Measurements from ENCODE around the gene RC3H2. TPM values are rescaled to one million over a fixed set of nuclear protein-coding genes. Genes with fewer than 3 reads are reported as not detected.
A peak's percentile ranks its signal among the peaks of the same experiment; 100 is the strongest.

Gene RC3H2
- total and polyA plus RNA-seq, 10 of the 15 experiments (the other 5 are each of a cell fraction or from before 2014, with no cell fraction given) = 7.2 to 25.5 (median 16.1) TPM

DNA sequence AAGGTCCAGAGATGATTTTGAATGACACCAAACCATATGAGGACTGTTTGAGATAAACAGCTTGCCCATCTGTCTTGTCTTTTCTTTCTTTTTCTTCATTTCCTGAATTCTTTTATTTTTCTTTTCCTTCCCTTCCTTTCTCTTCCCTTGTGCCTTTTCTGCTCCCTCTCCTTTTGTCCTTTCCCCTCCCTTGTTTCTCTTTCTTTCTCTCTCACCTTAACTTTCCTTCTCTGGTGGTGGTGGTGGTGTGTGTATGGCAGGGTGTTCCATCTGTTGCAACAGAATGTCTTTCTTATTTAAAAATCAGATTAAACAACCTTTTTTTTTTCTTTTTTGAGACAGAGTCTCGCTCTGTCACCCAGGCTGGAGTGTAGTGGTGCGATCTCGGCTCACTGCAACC is 73.0 kb downstream of the RC3H2 start:
- DNase-seq (ENCODE audit: low read depth, low spot score) (no peak), FAIRE-seq (no peak), ATAC-seq (no peak)
- no TSS peak for BruUV-seq (replicated peaks)
- no peaks in the 10 kb centered on the region for H3K36me3 ChIP-seq (ENCODE audit: control insufficient read depth in 2 of 2, insufficient read depth in 2 of 2, low read length in 1 of 2)
- intact Hi-C loops (cut with micrococcal nuclease; ENCODE audit: unreplicated experiment) (loop anchor here (10.0 kb wide), 1 partner anchor 513 kb away; no protein-coding TSS in a partner anchor), in situ Hi-C loops (cut with MboI) (no loop called here)
- no peak overlapping the region for H3K9ac ChIP-seq (ENCODE audit: control insufficient read depth, insufficient read depth, low read length)
- WGBS (ENCODE audit: insufficient coverage, insufficient replicate concordance, low lambda C conversion rate, missing lambda C conversion rate) = 93% methylated on average over 2 of the region's 3 CpGs
- no peaks in the 10 kb centered on the region for H4K20me1 ChIP-seq (ENCODE audit: control insufficient read depth, insufficient read depth)
- peaks cover 8% of the 10 kb centered on the region for H3K79me2 ChIP-seq (ENCODE audit: control insufficient read depth, insufficient read depth, low read length)
- ChIA-PET SMC1A (ENCODE audit: uncharacterized antibody, unreplicated experiment) (interaction anchor here (1.0 kb wide), 1 partner anchor 65 kb away, joined by 4 read pairs; no protein-coding TSS in a partner anchor), CTCF (no interaction called here), POLR2A (interaction anchor here (0.6 kb wide), 1 partner anchor 67 kb away, joined by 4 read pairs; no protein-coding TSS in a partner anchor), RAD21 (ENCODE audit: unreplicated experiment) (no interaction called here)
- peak overlapping the region; percentile 17; the same call in 1 of the 2 replicates for H2AFZ ChIP-seq (ENCODE audit: control insufficient read depth, low read depth, low read length)
- H3K9me3 ChIP-seq (replicated peaks; ENCODE audit: control insufficient read depth, insufficient read depth, low read length) = no peaks in the 10 kb centered on the region
- no peak overlapping the region for H3K4me2 ChIP-seq (ENCODE audit: control insufficient read depth, insufficient read depth)
- H3K27ac ChIP-seq (ENCODE audit: control insufficient read depth, insufficient read depth) = no peak overlapping the region
- peaks cover 4% of the 10 kb centered on the region for H3K4me1 ChIP-seq (ENCODE audit: control insufficient read depth, insufficient read depth, low read length)
- no peaks in the 10 kb centered on the region for H3K27me3 ChIP-seq (replicated peaks in 1 of 2; ENCODE audit: control insufficient read depth in 2 of 2, insufficient read depth in 2 of 2, low read length in 1 of 2)
- H3K4me3 ChIP-seq = no peak overlapping the region
- no peak for TF ChIP-seq POU2F2 (IDR thresholded peaks at IDR 0.05; ENCODE audit: borderline replicate concordance, low read depth, low read length)
- TF ChIP-seq, protein P1, sequence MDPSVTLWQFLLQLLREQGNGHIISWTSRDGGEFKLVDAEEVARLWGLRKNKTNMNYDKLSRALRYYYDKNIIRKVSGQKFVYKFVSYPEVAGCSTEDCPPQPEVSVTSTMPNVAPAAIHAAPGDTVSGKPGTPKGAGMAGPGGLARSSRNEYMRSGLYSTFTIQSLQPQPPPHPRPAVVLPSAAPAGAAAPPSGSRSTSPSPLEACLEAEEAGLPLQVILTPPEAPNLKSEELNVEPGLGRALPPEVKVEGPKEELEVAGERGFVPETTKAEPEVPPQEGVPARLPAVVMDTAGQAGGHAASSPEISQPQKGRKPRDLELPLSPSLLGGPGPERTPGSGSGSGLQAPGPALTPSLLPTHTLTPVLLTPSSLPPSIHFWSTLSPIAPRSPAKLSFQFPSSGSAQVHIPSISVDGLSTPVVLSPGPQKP (IDR thresholded peaks at IDR 0.05; ENCODE audit: low read depth, low read length) = no peak
- no peak for TF ChIP-seq POLR2AphosphoS2 (IDR thresholded peaks at IDR 0.05; ENCODE audit: low read depth, low read length)
- TF ChIP-seq, protein P2, sequence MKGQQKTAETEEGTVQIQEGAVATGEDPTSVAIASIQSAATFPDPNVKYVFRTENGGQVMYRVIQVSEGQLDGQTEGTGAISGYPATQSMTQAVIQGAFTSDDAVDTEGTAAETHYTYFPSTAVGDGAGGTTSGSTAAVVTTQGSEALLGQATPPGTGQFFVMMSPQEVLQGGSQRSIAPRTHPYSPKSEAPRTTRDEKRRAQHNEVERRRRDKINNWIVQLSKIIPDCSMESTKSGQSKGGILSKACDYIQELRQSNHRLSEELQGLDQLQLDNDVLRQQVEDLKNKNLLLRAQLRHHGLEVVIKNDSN (IDR thresholded peaks at IDR 0.05; ENCODE audit: borderline replicate concordance, extremely low read length, insufficient read depth, low read depth, low read length) = no peak
- TF ChIP-seq CHD1 (IDR thresholded peaks at IDR 0.05; ENCODE audit: low read depth, low read length) = no peak
- TF ChIP-seq, protein P3, sequence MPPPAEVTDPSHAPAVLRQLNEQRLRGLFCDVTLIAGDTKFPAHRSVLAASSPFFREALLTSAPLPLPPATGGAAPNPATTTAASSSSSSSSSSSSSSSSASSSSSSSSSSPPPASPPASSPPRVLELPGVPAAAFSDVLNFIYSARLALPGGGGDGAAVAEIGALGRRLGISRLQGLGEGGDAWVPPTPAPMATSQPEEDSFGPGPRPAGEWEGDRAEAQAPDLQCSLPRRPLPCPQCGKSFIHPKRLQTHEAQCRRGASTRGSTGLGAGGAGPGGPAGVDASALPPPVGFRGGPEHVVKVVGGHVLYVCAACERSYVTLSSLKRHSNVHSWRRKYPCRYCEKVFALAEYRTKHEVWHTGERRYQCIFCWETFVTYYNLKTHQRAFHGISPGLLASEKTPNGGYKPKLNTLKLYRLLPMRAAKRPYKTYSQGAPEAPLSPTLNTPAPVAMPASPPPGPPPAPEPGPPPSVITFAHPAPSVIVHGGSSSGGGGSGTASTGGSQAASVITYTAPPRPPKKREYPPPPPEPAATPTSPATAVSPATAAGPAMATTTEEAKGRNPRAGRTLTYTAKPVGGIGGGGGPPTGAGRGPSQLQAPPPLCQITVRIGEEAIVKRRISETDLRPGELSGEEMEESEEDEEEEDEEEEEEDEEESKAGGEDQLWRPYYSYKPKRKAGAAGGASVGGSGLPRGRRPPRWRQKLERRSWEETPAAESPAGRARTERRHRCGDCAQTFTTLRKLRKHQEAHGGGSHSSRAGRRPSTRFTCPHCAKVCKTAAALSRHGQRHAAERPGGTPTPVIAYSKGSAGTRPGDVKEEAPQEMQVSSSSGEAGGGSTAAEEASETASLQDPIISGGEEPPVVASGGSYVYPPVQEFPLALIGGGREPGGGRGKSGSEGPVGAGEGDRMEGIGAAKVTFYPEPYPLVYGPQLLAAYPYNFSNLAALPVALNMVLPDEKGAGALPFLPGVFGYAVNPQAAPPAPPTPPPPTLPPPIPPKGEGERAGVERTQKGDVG (CRISPR knock-in tag; IDR thresholded peaks at IDR 0.05) = no peak
- TF ChIP-seq SREBF1 (IDR thresholded peaks at IDR 0.05; ENCODE audit: low read length) = no peak
- TF ChIP-seq, protein P4, sequence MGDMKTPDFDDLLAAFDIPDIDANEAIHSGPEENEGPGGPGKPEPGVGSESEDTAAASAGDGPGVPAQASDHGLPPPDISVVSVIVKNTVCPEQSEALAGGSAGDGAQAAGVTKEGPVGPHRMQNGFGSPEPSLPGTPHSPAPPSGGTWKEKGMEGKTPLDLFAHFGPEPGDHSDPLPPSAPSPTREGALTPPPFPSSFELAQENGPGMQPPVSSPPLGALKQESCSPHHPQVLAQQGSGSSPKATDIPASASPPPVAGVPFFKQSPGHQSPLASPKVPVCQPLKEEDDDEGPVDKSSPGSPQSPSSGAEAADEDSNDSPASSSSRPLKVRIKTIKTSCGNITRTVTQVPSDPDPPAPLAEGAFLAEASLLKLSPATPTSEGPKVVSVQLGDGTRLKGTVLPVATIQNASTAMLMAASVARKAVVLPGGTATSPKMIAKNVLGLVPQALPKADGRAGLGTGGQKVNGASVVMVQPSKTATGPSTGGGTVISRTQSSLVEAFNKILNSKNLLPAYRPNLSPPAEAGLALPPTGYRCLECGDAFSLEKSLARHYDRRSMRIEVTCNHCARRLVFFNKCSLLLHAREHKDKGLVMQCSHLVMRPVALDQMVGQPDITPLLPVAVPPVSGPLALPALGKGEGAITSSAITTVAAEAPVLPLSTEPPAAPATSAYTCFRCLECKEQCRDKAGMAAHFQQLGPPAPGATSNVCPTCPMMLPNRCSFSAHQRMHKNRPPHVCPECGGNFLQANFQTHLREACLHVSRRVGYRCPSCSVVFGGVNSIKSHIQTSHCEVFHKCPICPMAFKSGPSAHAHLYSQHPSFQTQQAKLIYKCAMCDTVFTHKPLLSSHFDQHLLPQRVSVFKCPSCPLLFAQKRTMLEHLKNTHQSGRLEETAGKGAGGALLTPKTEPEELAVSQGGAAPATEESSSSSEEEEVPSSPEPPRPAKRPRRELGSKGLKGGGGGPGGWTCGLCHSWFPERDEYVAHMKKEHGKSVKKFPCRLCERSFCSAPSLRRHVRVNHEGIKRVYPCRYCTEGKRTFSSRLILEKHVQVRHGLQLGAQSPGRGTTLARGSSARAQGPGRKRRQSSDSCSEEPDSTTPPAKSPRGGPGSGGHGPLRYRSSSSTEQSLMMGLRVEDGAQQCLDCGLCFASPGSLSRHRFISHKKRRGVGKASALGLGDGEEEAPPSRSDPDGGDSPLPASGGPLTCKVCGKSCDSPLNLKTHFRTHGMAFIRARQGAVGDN (IDR thresholded peaks at IDR 0.05) = no peak
- TF ChIP-seq SIN3A (IDR thresholded peaks at IDR 0.05; ENCODE audit: low read depth, low read length) = no peak
- no peak for TF ChIP-seq NBN (IDR thresholded peaks at IDR 0.05)
- no peak for TF ChIP-seq RUNX3 (IDR thresholded peaks at IDR 0.05; ENCODE audit: low read length)
- no peak for TF ChIP-seq CREB1 (IDR thresholded peaks at IDR 0.05; ENCODE audit: low read depth)
- no peak for TF ChIP-seq RCOR1 (conservative IDR thresholded peaks at IDR 0.05; ENCODE audit: low read depth, low read length)
- no peak for TF ChIP-seq SIX5 (IDR thresholded peaks at IDR 0.05; ENCODE audit: low read depth, low read length, severe bottlenecking)
- no peak for TF ChIP-seq ETV6 (conservative IDR thresholded peaks at IDR 0.05 in 1 of 2, IDR thresholded peaks at IDR 0.05 in 1 of 2; ENCODE audit: borderline replicate concordance in 1 of 2, low read depth in 1 of 2)
- no peak for TF ChIP-seq MTA3 (IDR thresholded peaks at IDR 0.05; ENCODE audit: borderline replicate concordance, low read length)
